Measurements from ENCODE around the gene NCAPG.

DNA sequence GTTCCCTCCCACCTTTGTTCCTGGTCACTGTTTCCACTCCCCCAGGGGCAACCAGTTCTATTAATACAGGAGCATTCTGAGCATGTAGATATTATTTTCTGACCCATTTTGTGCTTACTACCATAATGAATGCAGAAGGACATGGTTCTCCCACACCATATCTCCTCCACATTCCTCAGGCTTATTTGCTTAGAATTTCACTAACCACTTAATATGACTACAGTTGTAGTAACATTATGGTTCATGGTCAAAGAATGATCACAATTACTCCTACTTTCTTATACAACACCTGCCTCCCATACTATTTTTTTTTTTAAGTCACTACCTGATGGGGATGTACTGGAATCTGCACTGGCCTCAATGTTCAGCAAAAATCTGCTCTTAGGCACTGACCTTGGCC is 21.8 kb upstream of the NCAPG start:
- TF ChIP-seq POLR2AphosphoS5 (IDR thresholded peaks at IDR 0.05) (no peak), CTCF (IDR thresholded peaks at IDR 0.05) (no peak)
